Small intestine (tissue), 7 donors: Measurements from ENCODE around the gene NHERF1. TPM values are rescaled to one million over a fixed set of nuclear protein-coding genes. Genes with fewer than 3 reads are reported as not detected.

Experiments used
- DNase-seq, 2 donors: peaks; one replicate each; pipeline versions ENCODE4 v3.0.0 to v3.0.0-alpha.2; 2013
- FAIRE-seq: peaks from 2 replicates; lab custom pipeline; 2012; peaks lifted over from hg19 to GRCh38; lab: Jason Lieb, UNC
- H3K27ac ChIP-seq, 3 donors: one replicate each; pipeline ENCODE4 v1.5.1; 2013; ENCODE audit warnings: low read length in 2 of 3, mild to moderate bottlenecking in 2 of 3, control low read depth in 1 of 3, inconsistent platforms in 1 of 3, low read depth in 1 of 3, moderate library complexity in 1 of 3
- H3K27me3 ChIP-seq, 3 donors: one replicate each; pipeline ENCODE4 v1.6.1; 2013; ENCODE audit warnings: low read length in 3 of 3, inconsistent platforms in 1 of 3; ENCODE audit not compliant: control insufficient read depth in 3 of 3, insufficient read depth in 3 of 3
- H3K36me3 ChIP-seq, 3 donors: one replicate each; pipeline ENCODE4 v1.6.1; 2013; ENCODE audit warnings: low read length in 3 of 3, inconsistent platforms in 1 of 3, low read depth in 1 of 3, mild to moderate bottlenecking in 1 of 3, moderate library complexity in 1 of 3; ENCODE audit not compliant: control insufficient read depth in 3 of 3, insufficient read depth in 2 of 3
- H3K4me1 ChIP-seq, 3 donors: one replicate each; pipeline ENCODE4 v1.6.1; 2013; ENCODE audit warnings: low read length in 2 of 3, inconsistent platforms in 1 of 3, low read depth in 1 of 3, mild to moderate bottlenecking in 1 of 3, moderate library complexity in 1 of 3; ENCODE audit not compliant: control insufficient read depth in 3 of 3, insufficient read depth in 2 of 3
- H3K4me3 ChIP-seq, 3 donors: one replicate each; pipeline ENCODE4 v1.5.1; 2013; ENCODE audit warnings: low read length in 3 of 3, control low read depth in 1 of 3, inconsistent platforms in 1 of 3, low read depth in 1 of 3, mild to moderate bottlenecking in 1 of 3, moderate library complexity in 1 of 3
- H3K9me3 ChIP-seq, 2 donors: one replicate each; pipeline ENCODE4 v1.6.1; 2013; ENCODE audit warnings: low read depth in 1 of 2, low read length in 1 of 2; ENCODE audit not compliant: control insufficient read depth in 2 of 2, insufficient read depth in 1 of 2
- WGBS, 3 donors: extraction: QIAGEN DNeasy Blood & Tissue Kit; methylation state at CpG; one replicate each; pipeline ENCODE4 v1.1.7; 2013; 5-methylcytosine and 5-hydroxymethylcytosine counted together
- polyA plus RNA-seq, 4 donors: library from polyadenylated mRNA; stranded (reverse) in 3 of 4; unstranded in 1 of 4; fragments of 200-250 nt in 3 of 4; fragments of 120-200 nt in 1 of 4; gene quantifications; one replicate each; pipeline versions ENCODE4 v1.2.1 to v1.2.3, GENCODE V29; 2013
- donor health status: healthy with polysubstance abuse.
- donor health status: control.
- donor health status: control.
- donor health status: Bipolar disorder and iron deficiency.
- donor health status: healthy.

The NHERF1 gene
- polyA plus RNA-seq, 4 donors = 231 to 592 (median 518) TPM

GRCh38 chr17:74818291-74818938 lies 70.0 kb downstream of the NHERF1 start:
- Histone ChIP-seq H3K4me3 (no peak overlapping the region), H3K36me3 (peaks cover 0 to 55% (median 0%) of the 10 kb centered on the region in 3 donors), H3K27me3 (no peaks in the 10 kb centered on the region), H3K9me3 (no peaks in the 10 kb centered on the region), H3K27ac (no peak overlapping the region), H3K4me1 (no peaks in the 10 kb centered on the region)
- WGBS, 3 donors = 94 to 97% (median 96%) methylated on average over 16 of the region's 16 CpGs
- DNase-seq (no peak), FAIRE-seq (no peak)

Other genes starting within 250 kb of the NHERF1 start
- under 1 TPM in 3 of 4 donors, not detected in 1; 0.13 to 0.27 (median 0.25) TPM for gene CD300LB, start 217.2 kb upstream of the NHERF1 start, polyA plus RNA-seq
- 1 to 10 TPM in 2 of 4 donors, under 1 TPM in 1, not detected in 1; 0.81 to 1.1 (median 1.1) TPM for gene CD300C, start 202.5 kb upstream of the NHERF1 start, polyA plus RNA-seq
- under 1 TPM in 1 of 4 donors, not detected in 3; 0.13 TPM for gene CD300H, start 181.1 kb upstream of the NHERF1 start, polyA plus RNA-seq
- gene CD300LD, start 156.3 kb upstream of the NHERF1 start, polyA plus RNA-seq = not detected
- gene CD300E, start 124.9 kb upstream of the NHERF1 start, polyA plus RNA-seq = under 1 TPM in 3 of 4 donors, not detected in 1; 0.04 to 0.33 (median 0.22) TPM
- gene CD300LF, start 35.7 kb upstream of the NHERF1 start, polyA plus RNA-seq = 1 to 10 TPM; 1.6 to 5.7 (median 2.4) TPM
- 10 to 100 TPM in 1 of 4 donors, 1 to 10 TPM in 3; 1.8 to 18.7 (median 4.1) TPM for gene RAB37, start 11.4 kb upstream of the NHERF1 start, polyA plus RNA-seq
- gene NAT9, start 27.7 kb downstream of the NHERF1 start, polyA plus RNA-seq = 10 to 100 TPM; 12.4 to 28.3 (median 22.2) TPM
- under 1 TPM in 2 of 4 donors, not detected in 2; 0.28 to 0.37 TPM for gene GRIN2C, start 111.3 kb downstream of the NHERF1 start, polyA plus RNA-seq
- 10 to 100 TPM in 3 of 4 donors, 1 to 10 TPM in 1; 9.2 to 16.6 (median 12.5) TPM for gene FDXR, start 124.4 kb downstream of the NHERF1 start, polyA plus RNA-seq
- gene FADS6, start 145.0 kb downstream of the NHERF1 start, polyA plus RNA-seq = 10 to 100 TPM in 3 of 4 donors, 1 to 10 TPM in 1; 2.5 to 27.3 (median 25.7) TPM
- gene USH1G, start 174.6 kb downstream of the NHERF1 start, polyA plus RNA-seq = 1 to 10 TPM in 1 of 4 donors, under 1 TPM in 3; 0.07 to 3.1 (median 0.63) TPM
- 1 to 10 TPM in 1 of 4 donors, under 1 TPM in 3; 0.22 to 5.9 (median 0.46) TPM for gene OTOP2, start 175.6 kb downstream of the NHERF1 start, polyA plus RNA-seq
- 10 to 100 TPM in 2 of 4 donors, 1 to 10 TPM in 2; 3.1 to 35.7 (median 19.1) TPM for gene OTOP3, start 187.3 kb downstream of the NHERF1 start, polyA plus RNA-seq
- gene HID1, start 224.1 kb downstream of the NHERF1 start, polyA plus RNA-seq = 10 to 100 TPM; 37.0 to 60.4 (median 40.6) TPM
- 10 to 100 TPM in 3 of 4 donors, 1 to 10 TPM in 1; 2.3 to 39.6 (median 27.2) TPM for gene CDR2L, start 239.0 kb downstream of the NHERF1 start, polyA plus RNA-seq